Measurements from ENCODE around the gene ATP11C.

The ATP11C gene

DNA sequence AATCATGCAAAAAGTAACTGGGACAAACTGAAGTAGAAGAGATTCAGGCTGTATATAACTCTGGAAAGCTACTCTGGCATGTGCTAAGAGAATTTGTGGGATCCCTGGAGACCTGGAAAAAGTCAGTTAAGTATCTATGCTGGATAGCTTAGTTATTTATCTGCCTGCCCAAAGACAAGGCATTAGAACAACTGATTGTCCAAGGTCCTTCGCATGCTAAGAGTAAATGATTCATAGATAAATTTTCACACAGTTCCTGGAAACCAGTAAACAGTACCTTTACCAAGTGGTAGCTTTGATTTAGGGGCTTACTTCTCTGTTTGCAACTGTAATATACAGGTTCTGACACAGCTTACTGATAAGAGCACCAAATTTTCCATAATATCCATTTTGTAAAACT is 104.8 kb downstream of the ATP11C start:
- TF ChIP-seq, protein P1, sequence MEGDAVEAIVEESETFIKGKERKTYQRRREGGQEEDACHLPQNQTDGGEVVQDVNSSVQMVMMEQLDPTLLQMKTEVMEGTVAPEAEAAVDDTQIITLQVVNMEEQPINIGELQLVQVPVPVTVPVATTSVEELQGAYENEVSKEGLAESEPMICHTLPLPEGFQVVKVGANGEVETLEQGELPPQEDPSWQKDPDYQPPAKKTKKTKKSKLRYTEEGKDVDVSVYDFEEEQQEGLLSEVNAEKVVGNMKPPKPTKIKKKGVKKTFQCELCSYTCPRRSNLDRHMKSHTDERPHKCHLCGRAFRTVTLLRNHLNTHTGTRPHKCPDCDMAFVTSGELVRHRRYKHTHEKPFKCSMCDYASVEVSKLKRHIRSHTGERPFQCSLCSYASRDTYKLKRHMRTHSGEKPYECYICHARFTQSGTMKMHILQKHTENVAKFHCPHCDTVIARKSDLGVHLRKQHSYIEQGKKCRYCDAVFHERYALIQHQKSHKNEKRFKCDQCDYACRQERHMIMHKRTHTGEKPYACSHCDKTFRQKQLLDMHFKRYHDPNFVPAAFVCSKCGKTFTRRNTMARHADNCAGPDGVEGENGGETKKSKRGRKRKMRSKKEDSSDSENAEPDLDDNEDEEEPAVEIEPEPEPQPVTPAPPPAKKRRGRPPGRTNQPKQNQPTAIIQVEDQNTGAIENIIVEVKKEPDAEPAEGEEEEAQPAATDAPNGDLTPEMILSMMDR (IDR thresholded peaks at IDR 0.05), result no peak
- no peak for TF ChIP-seq ZFX (IDR thresholded peaks at IDR 0.05; ENCODE audit: borderline replicate concordance)
- H3K27ac ChIP-seq, result no peak overlapping the region

DNA sequence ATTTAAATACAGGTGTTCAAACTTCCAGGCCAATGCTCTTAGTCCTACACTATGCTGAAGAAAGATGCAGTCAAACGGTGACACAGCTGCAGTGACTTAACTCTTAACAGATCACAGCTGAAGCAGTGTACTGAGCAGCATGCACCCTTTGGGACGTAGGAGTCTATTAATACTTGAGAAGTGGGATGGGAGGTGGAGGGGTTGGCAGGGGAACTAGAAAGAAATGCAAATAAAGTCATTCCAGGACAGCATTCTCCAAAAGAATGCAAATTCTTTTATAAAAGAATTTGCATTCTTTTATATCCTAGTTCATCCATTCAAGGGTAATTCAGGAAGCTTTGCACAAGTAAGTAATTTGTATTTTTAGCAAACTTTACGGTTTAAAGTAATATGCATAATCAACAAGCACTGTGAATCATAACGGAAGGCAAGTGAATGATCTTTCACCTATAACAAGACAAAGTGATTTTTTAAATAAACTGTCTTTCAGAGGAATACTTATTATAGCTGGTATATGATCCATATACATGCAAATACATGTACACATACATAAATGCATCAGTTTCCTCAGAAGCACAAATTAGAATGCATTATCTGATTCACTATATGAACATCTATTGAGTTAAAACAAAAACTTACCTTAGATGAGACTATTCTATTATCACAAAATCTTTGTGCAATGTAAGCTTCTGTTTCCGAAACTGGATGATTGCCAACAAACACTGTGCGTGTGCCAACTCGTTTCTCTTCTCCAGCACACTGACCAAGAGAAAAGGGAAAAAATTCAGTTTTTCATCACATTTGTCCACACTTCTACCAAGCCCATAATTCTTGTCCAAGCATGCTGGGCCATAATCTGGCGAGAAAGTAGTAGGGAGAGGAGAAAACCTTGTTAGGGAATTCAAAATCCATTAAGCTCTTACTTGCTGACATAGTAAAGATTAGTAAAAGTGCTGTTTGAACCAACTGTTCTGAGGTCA is 106.5 kb downstream of the ATP11C start:
- TF ChIP-seq, protein P1 (IDR thresholded peaks at IDR 0.05), result no peak
- no peak for TF ChIP-seq ZFX (IDR thresholded peaks at IDR 0.05; ENCODE audit: borderline replicate concordance)
- H3K27ac ChIP-seq, result no peak overlapping the region

DNA sequence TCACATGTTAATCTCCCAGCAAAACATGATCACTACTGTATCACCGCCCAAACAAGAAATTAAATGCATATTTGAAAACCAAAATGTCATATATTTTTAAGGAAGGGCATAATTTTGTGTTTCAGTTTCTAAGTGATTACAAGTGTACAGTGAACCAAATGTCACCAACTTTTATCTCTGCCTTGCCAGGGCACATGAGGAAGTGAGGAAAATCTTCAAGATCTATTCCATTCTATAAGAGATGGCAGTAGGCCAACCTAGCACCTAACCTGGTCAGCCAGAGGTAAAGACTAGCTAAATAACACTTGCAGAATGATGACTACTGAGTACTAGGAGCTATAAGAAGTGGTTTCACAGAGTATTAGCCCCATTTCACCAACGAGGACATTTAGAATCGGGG is 107.2 kb downstream of the ATP11C start:
- TF ChIP-seq, protein P1 (IDR thresholded peaks at IDR 0.05), result no peak
- no peak for TF ChIP-seq ZFX (IDR thresholded peaks at IDR 0.05; ENCODE audit: borderline replicate concordance)
- no peak overlapping the region for H3K27ac ChIP-seq

DNA sequence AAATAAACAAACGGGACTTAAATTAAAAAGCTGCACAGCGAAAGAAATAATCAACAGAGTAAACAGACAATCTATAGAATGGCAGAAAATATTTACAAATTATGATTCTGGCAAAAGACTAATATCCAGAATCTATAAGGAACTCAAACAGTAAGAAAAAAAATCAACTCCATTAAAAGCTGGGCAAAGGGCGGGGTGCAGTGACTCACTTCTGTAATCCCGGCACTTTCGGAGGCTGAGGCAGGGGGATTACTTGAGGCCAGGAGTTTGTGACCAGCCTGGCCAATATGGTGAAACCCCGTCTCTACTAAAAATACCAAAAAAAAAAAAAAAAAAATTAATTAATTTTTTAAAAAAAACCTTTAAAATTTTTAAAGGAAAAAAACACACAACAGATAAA is 109.0 kb downstream of the ATP11C start:
- H3K27ac ChIP-seq, result no peak overlapping the region
- TF ChIP-seq, protein P1 (IDR thresholded peaks at IDR 0.05), result no peak
- TF ChIP-seq ZFX (IDR thresholded peaks at IDR 0.05; ENCODE audit: borderline replicate concordance), result no peak

DNA sequence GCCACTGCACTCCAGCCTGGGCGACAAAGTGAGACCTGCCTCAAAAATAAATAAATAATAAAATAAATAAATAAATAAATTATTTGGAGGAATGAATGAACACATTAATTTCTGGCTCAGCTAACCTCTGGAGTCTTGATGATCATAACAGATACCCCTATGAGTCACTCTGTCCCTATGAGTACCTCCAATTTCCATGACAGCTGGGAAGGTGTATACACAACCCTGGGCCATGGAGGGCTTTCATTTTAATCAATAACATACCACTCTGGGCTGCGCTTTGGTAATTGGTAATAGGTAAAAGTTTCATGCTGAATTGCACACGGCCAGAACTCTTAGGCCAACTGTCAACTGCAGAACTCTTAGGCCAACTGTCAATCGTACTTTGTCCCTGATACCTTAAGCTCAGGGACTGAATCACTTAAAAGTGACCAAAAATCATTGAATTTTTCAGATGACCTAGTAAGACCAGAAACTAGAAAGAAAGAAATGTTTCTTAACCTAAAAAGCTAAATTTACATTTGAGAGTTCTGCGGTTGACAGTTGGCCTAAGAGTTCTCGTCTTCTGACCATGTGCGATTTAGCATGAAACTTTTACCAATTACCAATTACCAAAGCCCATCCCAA is 112.4 kb downstream of the ATP11C start:
- no peak for TF ChIP-seq ZFX (IDR thresholded peaks at IDR 0.05; ENCODE audit: borderline replicate concordance)
- TF ChIP-seq, protein P1 (IDR thresholded peaks at IDR 0.05), result no peak
- H3K27ac ChIP-seq, result no peak overlapping the region

DNA sequence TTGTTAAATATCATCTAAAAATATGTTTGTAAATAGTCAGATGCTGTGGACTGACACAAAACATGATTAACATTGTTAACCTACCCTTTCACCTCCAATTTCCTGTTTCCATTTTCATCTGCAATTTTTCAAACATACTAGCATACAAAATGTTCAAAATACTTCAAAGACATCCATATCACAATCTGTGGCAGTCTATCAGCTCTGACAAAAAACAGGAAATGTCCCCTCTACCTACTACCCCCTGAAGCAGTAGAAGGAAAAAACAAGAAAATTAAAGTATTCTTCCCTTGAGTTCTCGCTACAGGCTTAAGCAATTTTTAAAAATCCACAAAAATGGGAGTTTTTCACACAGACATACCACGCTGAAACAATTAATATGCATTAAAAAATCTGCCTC is 116.6 kb downstream of the ATP11C start:
- TF ChIP-seq, protein P1 (IDR thresholded peaks at IDR 0.05), result no peak
- no peak for TF ChIP-seq ZFX (IDR thresholded peaks at IDR 0.05; ENCODE audit: borderline replicate concordance)
- no peak overlapping the region for H3K27ac ChIP-seq

DNA sequence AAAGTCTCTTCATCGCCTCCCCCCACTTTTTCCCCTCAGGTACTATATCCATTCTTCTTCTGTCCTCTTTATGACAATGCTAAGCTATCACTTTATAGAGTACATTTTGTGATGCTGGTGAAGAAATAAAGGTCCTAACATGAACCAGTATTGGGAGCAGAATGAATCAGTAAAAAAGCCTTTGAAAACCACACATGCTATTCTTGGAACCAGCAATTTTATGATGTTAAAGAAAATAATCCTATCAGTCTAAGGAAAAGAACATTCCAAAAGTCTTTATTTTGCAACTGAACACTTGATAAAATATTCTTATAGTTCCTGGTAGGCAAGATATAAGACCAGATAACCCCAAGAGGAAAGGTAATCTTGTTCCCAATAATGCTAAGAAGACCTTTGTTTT is 117.1 kb downstream of the ATP11C start:
- no peak overlapping the region for H3K27ac ChIP-seq
- TF ChIP-seq, protein P1 (IDR thresholded peaks at IDR 0.05), result no peak
- TF ChIP-seq ZFX (IDR thresholded peaks at IDR 0.05; ENCODE audit: borderline replicate concordance), result no peak
